IPS-20b (cell line): Measurements from ENCODE around the gene EFCAB13.
A peak's percentile ranks its signal among the peaks of the same experiment; 100 is the strongest.
"Not testable (repeated sequence)": the region's sequence is repeated elsewhere in the genome, so short reads cannot be mapped to it uniquely, and the experiment has no call there.

Source experiments
- H3K27ac ChIP-seq: one replicate; pipeline ENCODE4 v1.5.1; 2013; ENCODE audit warnings: low read length
- H3K27me3 ChIP-seq: 2 replicates; pipeline ENCODE4 v1.6.1; 2013; ENCODE audit warnings: mild to moderate bottlenecking, low read length, inconsistent platforms; ENCODE audit not compliant: insufficient read depth
- H3K36me3 ChIP-seq: 2 replicates; pipeline ENCODE4 v1.6.1; 2013; ENCODE audit warnings: low read depth, mild to moderate bottlenecking, inconsistent platforms, low read length, moderate library complexity; ENCODE audit not compliant: insufficient read depth
- H3K4me1 ChIP-seq: 2 replicates; pipeline ENCODE4 v1.6.1; 2013; ENCODE audit warnings: mild to moderate bottlenecking, control low read depth, inconsistent platforms, low read length, moderate library complexity; ENCODE audit not compliant: insufficient read depth
- H3K4me3 ChIP-seq: 2 replicates; pipeline ENCODE4 v1.5.1; 2013; ENCODE audit warnings: mild to moderate bottlenecking, low read length, inconsistent platforms
- H3K9ac ChIP-seq: 2 replicates; pipeline ENCODE4 v1.6.1; 2013; ENCODE audit warnings: low read depth, mild to moderate bottlenecking, inconsistent platforms, low read length, moderate library complexity
- H3K9me3 ChIP-seq: 2 replicates; pipeline ENCODE4 v1.6.1; 2013; ENCODE audit warnings: mild to moderate bottlenecking, low read depth, low read length, inconsistent platforms; ENCODE audit not compliant: insufficient read depth

The EFCAB13 gene

DNA sequence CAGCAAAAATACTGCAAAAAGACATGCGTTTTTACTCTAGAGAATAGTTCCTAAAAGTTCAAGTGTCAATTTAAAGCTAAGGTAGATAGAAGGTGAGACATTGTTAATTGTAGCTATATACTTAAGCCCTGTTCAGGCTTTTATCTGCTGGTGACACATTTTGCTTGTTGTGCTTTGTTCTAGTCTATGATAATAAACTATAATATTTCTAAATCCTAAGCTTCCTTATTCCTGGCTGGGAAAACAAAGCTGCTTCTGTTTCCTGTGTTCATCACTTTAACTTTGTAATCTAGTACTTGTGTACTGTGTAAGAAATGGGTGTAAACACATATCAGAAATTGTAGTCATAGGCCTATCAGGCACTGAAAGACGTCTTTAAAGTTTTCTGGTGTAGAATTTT is 77.3 kb downstream of the EFCAB13 start:
- H3K9ac ChIP-seq = no peak overlapping the region
- H3K4me3 ChIP-seq = no peak overlapping the region
- no peaks in the 10 kb centered on the region for H3K36me3 ChIP-seq
- H3K4me1 ChIP-seq = no peaks in the 10 kb centered on the region
- H3K27ac ChIP-seq = no peak overlapping the region
- H3K9me3 ChIP-seq = peaks cover 6% of the 10 kb centered on the region; the same call in 1 of the 2 replicates
- no peaks in the 10 kb centered on the region for H3K27me3 ChIP-seq

DNA sequence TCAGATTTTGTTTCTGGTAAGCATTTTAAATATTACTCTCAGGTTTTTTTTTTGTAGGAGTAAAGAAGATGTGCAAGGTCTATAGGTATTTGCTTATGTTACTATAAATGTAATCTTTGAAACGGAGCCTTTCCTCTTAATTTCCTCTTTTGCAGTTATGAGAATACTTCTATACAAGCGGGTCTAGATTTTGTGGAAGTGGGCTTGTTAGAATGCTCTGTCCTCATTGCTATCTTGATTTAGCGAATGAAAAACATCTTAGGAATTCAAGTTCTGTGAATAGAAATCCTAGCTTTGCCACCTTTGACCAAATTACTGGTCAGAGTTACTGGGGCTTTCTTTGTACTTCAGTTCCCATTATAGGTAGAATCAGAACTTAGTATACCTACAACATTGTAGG is 80.3 kb downstream of the EFCAB13 start:
- no peaks in the 10 kb centered on the region for H3K4me1 ChIP-seq
- H3K36me3 ChIP-seq = no peaks in the 10 kb centered on the region
- no peaks in the 10 kb centered on the region for H3K27me3 ChIP-seq
- no peak overlapping the region for H3K4me3 ChIP-seq
- H3K9ac ChIP-seq = no peak overlapping the region
- no peaks in the 10 kb centered on the region for H3K9me3 ChIP-seq
- H3K27ac ChIP-seq = no peak overlapping the region

DNA sequence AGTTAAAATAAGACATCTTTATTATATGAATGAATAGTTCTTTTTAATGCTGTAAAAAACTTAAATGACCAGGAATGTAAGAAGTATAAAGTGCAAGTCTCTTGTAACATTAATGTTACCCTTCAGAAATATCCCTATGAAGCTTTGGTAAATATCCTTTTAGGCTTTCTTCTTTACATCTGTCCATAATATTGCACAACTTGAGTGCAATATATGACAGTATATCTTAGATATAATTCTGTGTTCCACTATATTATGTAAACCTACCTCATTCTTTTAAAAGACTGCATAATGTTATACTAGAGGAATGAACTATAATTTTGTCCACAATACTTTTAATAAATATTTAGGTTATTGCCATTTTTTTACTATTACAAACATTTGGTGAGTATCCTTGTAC is 81.1 kb downstream of the EFCAB13 start:
- Histone ChIP-seq H3K4me3 (no peak overlapping the region), H3K36me3 (no peaks in the 10 kb centered on the region), H3K27me3 (no peaks in the 10 kb centered on the region), H3K9ac (no peak overlapping the region), H3K9me3 (no peaks in the 10 kb centered on the region), H3K27ac (no peak overlapping the region), H3K4me1 (no peaks in the 10 kb centered on the region)

DNA sequence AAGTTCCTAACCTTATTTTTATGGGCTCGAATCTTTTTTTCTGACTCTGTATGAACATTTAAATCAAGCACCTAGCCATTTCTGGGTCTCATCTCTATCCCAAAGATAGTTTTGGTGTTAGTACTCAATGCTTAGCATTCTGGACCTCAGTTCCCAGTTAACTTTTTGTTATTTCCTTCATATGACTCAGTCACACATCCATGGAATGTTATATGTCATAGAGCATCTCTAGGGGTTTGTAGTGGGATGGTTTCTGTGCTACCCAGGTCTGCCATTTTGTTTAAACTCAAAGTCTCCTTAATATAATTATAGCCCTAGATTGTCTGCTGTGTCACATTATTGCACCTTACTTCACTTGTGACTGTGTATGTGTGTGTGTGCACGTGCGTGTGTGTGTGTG is 90.1 kb downstream of the EFCAB13 start:
- H3K36me3 ChIP-seq = no peaks in the 10 kb centered on the region
- H3K4me3 ChIP-seq = no peak overlapping the region
- no peaks in the 10 kb centered on the region for H3K27me3 ChIP-seq
- H3K9me3 ChIP-seq = no peaks in the 10 kb centered on the region
- H3K27ac ChIP-seq = no peak overlapping the region
- peaks cover 8% of the 10 kb centered on the region; the same call in 1 of the 2 replicates for H3K4me1 ChIP-seq
- no peak overlapping the region for H3K9ac ChIP-seq

DNA sequence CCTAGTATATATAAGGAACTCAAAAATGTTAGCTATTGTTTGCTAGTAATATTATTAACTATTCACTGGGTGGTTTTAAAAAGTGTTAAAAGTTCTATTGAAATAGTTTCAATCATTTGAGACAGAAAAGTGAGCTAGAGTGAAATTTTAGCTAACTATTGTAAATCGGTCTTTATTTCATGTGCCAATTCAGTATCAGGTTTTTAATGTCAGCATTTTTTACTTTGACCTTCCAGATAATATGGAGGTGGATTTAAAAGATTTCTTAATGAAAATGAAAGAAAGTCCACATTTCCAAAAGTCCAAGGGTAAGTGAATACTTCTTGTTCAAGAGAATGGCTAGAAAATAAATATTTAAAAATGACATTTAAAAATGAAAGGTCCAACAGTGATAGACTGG is 90.9 kb downstream of the EFCAB13 start:
- Histone ChIP-seq H3K4me3 (no peak overlapping the region), H3K36me3 (no peaks in the 10 kb centered on the region), H3K9ac (no peak overlapping the region), H3K9me3 (no peaks in the 10 kb centered on the region), H3K4me1 (peaks cover 8% of the 10 kb centered on the region; the same call in 1 of the 2 replicates), H3K27me3 (no peaks in the 10 kb centered on the region), H3K27ac (no peak overlapping the region)

DNA sequence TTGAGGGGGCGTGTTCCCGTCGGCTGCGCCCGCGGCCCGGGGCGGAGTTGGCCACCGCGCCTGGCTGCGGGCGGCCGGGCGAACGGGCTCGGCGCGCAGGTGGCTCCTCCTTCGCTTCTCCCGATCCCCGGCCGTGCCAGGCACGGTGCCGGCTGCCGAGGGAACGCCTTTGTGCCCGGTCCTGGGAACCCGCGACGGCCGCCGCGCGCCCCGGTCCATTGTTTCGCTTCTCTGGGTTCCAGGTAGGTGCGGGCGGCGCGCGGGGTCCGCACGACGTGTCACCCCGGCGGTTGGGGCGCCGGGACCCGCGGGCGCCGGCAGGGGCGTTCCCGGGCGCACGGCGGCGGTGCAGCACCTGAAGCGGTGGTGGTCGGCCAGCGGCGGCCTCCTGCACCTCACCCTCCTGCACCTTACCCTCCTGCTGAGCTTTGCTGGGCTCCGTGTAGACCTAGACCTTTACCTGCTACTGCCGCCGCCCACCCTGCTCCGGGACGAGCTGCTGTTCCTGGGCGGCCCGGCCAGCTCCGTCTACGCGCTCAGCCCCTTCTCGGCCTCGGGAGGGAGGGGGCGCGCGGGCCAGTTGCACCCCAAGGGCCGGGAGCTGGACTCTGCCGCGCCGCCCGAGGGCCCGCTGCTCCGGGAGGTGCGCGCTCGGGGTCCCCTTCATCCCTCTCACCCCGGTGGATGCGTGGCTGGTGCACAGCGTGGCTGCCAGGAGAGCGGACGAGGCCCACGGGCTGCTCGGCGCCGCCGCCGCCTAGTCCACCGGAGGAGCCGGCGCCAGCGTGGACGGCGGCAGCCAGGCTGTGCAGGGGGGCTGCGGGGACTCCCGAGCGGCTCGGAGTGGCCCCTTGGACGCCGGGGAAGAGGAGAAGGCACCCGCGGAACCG is 99.9 kb downstream of the EFCAB13 start:
- Histone ChIP-seq H3K9ac (no peak overlapping the region), H3K27ac (no peak overlapping the region), H3K4me3 (peak overlapping the region; percentile 63)

DNA sequence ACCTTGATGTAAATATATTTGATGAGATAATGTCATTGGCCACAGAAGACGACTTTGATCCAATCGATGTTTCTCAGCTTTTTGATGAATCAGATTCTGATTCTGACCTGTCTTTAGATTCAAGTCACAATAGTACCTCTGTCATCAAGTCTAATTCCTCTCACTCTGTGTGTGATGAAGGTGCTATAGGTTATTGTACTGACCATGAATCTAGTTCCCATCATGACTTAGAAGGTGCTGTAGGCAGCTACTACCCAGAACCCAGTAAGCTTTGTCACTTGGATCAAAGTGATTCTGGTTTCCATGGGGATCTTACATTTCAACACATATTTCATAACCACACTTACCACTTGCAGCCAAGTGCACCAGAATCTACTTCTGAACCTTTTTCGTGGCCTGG is 101.5 kb downstream of the EFCAB13 start:
- H3K4me1 ChIP-seq, H3K4me3 ChIP-seq, H3K9ac ChIP-seq, H3K27ac ChIP-seq, H3K36me3 ChIP-seq, H3K9me3 ChIP-seq: not testable (repeated sequence)
- peaks cover 35% of the 10 kb centered on the region for H3K27me3 ChIP-seq

More for the DNA sequence above, 99.9 kb downstream of the EFCAB13 start:
- Histone ChIP-seq H3K9me3 (no peaks in the 10 kb centered on the region), H3K36me3 (no peaks in the 10 kb centered on the region), H3K4me1 (no peaks in the 10 kb centered on the region), H3K27me3 (peaks cover 35% of the 10 kb centered on the region)

DNA sequence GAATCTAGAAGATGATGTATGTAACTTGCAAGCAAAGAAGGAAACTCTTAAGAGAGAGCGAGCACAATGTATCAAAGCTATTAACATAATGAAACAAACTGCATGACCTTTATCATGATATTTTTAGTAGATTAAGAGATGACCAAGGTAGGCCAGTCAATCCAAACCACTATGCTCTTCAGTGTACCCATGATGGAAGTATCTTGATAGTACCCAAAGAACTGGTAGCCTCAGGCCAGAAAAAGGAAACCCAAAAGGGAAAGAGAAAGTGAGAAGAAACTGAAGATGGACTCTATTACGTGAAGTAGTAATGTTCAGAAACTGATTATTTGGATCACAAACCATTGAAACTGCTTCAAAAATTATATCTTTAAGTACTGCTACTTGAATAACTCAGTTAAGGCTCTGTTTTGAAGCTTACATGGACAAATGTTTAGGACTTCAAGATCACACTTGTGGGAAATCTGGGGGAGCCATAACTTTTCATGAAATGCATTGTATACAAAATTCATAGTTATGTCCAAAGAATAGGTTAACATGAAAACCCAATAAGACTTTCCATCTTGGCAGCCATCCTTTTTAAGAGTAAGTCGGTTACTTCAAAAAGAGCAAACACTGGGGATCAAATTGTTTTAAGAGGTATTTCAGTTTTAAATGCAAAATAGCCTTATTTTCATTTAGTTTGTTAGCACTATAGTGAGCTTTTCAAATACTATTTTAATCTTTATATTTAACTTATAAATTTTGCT is 102.3 kb downstream of the EFCAB13 start:
- not testable (repeated sequence) for H3K4me3 ChIP-seq, H3K27ac ChIP-seq, H3K9ac ChIP-seq, H3K4me1 ChIP-seq, H3K36me3 ChIP-seq, H3K9me3 ChIP-seq
- peaks cover 35% of the 10 kb centered on the region for H3K27me3 ChIP-seq

DNA sequence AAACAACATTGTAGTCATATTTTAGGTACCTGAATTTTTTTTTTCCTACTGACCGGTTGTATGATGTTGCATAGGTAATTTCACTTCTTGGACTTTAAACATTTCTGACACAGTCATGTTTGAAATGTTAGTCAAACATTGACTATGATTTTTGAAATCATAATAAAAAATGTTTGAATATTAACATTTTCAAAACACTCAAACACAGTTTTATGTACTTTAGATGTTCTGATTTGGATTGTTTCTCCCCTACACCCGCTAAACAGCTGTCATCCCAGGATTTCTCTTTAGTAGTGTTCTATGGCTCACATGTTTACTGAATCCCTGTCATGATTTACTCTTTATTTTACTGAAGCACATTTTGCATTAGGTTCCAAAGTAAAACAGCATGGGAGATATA is 104.2 kb downstream of the EFCAB13 start:
- no peak overlapping the region for H3K27ac ChIP-seq
- no peaks in the 10 kb centered on the region for H3K4me1 ChIP-seq
- H3K4me3 ChIP-seq = no peak overlapping the region
- peaks cover 30% of the 10 kb centered on the region for H3K27me3 ChIP-seq
- no peaks in the 10 kb centered on the region for H3K9me3 ChIP-seq
- H3K9ac ChIP-seq = no peak overlapping the region
- H3K36me3 ChIP-seq = no peaks in the 10 kb centered on the region

DNA sequence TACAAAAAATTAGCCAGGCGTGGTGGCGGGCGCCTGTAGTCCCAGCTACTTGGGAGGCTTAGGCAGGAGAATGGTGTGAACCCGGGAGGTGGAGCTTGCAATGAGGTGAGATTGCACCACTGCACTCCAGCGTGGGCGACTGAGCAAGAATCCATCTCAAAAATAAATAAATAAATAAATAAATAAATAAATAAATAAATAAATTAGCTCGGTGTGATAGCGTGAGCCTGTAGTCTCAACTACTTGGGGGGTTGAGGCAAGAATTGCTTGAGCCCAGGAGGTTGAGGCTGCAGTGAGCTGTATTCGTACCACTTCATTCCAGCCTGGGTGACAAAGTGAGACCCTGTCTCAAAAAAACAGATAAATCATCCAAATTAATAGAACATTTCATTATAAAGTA is 108.5 kb downstream of the EFCAB13 start:
- not testable (repeated sequence) for H3K4me1 ChIP-seq, H3K27ac ChIP-seq, H3K9ac ChIP-seq, H3K36me3 ChIP-seq, H3K4me3 ChIP-seq, H3K9me3 ChIP-seq, H3K27me3 ChIP-seq

DNA sequence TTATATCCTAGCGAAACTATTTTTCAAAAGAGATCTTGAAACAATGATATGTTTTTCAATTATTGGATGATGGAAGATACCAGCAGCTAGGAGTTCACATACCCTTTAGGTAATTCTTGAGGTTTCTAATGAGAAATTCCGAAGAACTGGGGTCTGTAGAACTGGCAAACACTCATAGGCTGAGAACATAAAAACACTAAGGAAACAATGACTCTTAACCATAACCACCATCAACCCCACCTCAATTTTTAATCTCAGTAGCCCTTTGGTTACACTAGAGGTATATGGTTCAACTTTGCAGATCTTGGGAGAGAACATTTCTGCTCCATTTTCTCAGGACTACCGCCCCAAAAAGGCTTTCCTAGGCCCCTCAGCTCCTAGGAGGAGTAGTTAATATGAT is 141.4 kb downstream of the EFCAB13 start:
- Histone ChIP-seq H3K4me3 (no peak overlapping the region), H3K4me1 (no peaks in the 10 kb centered on the region), H3K9ac (no peak overlapping the region), H3K9me3 (no peaks in the 10 kb centered on the region), H3K36me3 (no peaks in the 10 kb centered on the region), H3K27ac (no peak overlapping the region), H3K27me3 (no peaks in the 10 kb centered on the region)

DNA sequence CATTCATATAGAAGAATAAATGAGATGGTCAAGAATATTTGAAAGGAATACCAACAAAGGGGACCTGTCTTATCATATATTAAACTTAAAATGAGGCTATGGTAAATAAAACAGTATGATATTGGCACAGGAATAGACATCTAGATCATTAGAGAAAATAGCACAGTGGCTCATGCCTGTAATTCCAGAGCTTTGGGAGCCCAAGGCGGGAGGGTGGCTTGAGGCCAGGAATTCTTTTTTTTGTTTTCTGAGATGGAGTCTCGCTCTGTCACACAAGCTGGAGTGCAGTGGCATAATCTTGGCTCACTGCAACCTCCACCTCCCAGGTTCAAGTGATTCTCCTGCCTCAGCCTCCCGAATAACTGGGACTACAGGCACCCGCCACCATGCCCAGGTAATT is 143.2 kb downstream of the EFCAB13 start:
- H3K9ac ChIP-seq, H3K27ac ChIP-seq, H3K27me3 ChIP-seq, H3K36me3 ChIP-seq, H3K9me3 ChIP-seq, H3K4me1 ChIP-seq, H3K4me3 ChIP-seq: not testable (repeated sequence)
